ENCODE measurements around the gene HTRA3. TPM values are rescaled to one million over a fixed set of nuclear protein-coding genes. Genes with fewer than 3 reads are reported as not detected.

Gene HTRA3
- total RNA-seq, 1 donor from 2014 or later = 3.4 TPM

DNA sequence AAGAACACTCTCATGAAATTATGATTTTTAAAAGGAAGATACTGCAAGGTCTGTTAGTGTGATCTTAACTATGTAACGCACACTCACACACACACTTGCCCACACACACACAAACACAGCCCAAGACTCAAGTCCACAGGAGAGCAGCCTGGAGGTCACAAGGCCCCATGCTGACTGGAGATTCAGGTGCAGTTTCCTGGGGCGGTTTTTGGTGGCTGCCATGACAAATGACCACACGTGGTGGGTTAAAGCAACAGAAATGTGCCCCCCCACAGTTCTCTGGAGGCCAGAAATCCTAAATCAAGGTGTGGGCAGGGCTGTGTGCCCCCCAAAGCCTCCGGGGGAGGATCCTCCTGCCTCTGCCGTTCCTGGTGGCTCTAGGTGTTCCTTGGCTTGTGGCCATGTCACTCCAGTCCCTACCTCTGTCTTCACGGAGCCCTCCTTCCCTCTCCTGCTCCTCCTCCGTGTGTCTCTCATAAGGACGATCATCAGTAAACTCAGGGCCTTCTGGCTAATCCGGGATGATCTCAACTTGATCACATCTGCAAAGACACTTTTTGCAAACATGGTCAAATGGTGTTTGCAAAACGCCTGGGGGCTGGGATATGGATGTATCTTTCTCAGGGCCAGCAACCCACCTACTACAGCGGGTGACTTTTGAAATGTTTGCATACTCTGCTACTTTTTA is 9.7 kb upstream of the HTRA3 start:
- TF ChIP-seq, protein P1, sequence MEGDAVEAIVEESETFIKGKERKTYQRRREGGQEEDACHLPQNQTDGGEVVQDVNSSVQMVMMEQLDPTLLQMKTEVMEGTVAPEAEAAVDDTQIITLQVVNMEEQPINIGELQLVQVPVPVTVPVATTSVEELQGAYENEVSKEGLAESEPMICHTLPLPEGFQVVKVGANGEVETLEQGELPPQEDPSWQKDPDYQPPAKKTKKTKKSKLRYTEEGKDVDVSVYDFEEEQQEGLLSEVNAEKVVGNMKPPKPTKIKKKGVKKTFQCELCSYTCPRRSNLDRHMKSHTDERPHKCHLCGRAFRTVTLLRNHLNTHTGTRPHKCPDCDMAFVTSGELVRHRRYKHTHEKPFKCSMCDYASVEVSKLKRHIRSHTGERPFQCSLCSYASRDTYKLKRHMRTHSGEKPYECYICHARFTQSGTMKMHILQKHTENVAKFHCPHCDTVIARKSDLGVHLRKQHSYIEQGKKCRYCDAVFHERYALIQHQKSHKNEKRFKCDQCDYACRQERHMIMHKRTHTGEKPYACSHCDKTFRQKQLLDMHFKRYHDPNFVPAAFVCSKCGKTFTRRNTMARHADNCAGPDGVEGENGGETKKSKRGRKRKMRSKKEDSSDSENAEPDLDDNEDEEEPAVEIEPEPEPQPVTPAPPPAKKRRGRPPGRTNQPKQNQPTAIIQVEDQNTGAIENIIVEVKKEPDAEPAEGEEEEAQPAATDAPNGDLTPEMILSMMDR (conservative IDR thresholded peaks at IDR 0.05) = no peak
- Mint-ChIP-seq H3K27me3 (ENCODE audit: low read depth) (peaks cover 3% of the 10 kb centered on the region), H3K36me3 (ENCODE audit: low read depth) (no peaks in the 10 kb centered on the region), H3K4me1 (peaks cover 14% of the 10 kb centered on the region), H3K4me3 (no peak overlapping the region), H3K9me3 (no peaks in the 10 kb centered on the region), H3K27ac (ENCODE audit: unreplicated experiment) (no peak overlapping the region)
- DNase-seq (ENCODE audit: low read depth, low spot score) = no peak

GRCh38 chr4:8260656-8261111 is 8.9 kb upstream of the HTRA3 start:
- TF ChIP-seq, protein P1 (conservative IDR thresholded peaks at IDR 0.05) = no peak
- no peak for DNase-seq (ENCODE audit: low read depth, low spot score)

GRCh38 chr4:8261851-8262535 is 7.6 kb upstream of the HTRA3 start:
- peaks cover 17% of the 10 kb centered on the region for H3K4me1 Mint-ChIP-seq
- peaks cover 3% of the 10 kb centered on the region for H3K27me3 Mint-ChIP-seq (ENCODE audit: low read depth)
- TF ChIP-seq, protein P1 (conservative IDR thresholded peaks at IDR 0.05) = no peak
- no peak for DNase-seq (ENCODE audit: low read depth, low spot score)
- no peak overlapping the region for H3K4me3 Mint-ChIP-seq
- H3K9me3 Mint-ChIP-seq = no peaks in the 10 kb centered on the region
- H3K27ac Mint-ChIP-seq (ENCODE audit: unreplicated experiment) = no peak overlapping the region
- no peaks in the 10 kb centered on the region for H3K36me3 Mint-ChIP-seq (ENCODE audit: low read depth)

More at GRCh38 chr4:8260656-8261111, 8.9 kb upstream of the HTRA3 start:
- peaks cover 14% of the 10 kb centered on the region for H3K4me1 Mint-ChIP-seq
- H3K36me3 Mint-ChIP-seq (ENCODE audit: low read depth) = no peaks in the 10 kb centered on the region
- peaks cover 3% of the 10 kb centered on the region for H3K27me3 Mint-ChIP-seq (ENCODE audit: low read depth)
- no peak overlapping the region for H3K4me3 Mint-ChIP-seq
- H3K9me3 Mint-ChIP-seq = no peaks in the 10 kb centered on the region
- H3K27ac Mint-ChIP-seq (ENCODE audit: unreplicated experiment) = no peak overlapping the region

- TF ChIP-seq, protein P1 (conservative IDR thresholded peaks at IDR 0.05) = no peak
- Mint-ChIP-seq H3K4me3 (no peak overlapping the region), H3K36me3 (ENCODE audit: low read depth) (no peaks in the 10 kb centered on the region), H3K27me3 (ENCODE audit: low read depth) (peaks cover 3% of the 10 kb centered on the region), H3K27ac (ENCODE audit: unreplicated experiment) (no peak overlapping the region), H3K4me1 (peaks cover 17% of the 10 kb centered on the region), H3K9me3 (no peaks in the 10 kb centered on the region)
- DNase-seq (ENCODE audit: low read depth, low spot score) = no peak
Measured at GRCh38 chr4:8262637-8263322, 6.8 kb upstream of the HTRA3 start.

GRCh38 chr4:8263397-8263796 is 6.2 kb upstream of the HTRA3 start:
- no peak overlapping the region for H3K27ac Mint-ChIP-seq (ENCODE audit: unreplicated experiment)
- no peak overlapping the region for H3K4me3 Mint-ChIP-seq
- TF ChIP-seq, protein P1 (conservative IDR thresholded peaks at IDR 0.05) = no peak
- no peak for DNase-seq (ENCODE audit: low read depth, low spot score)
- H3K36me3 Mint-ChIP-seq (ENCODE audit: low read depth) = no peaks in the 10 kb centered on the region
- peaks cover 3% of the 10 kb centered on the region for H3K27me3 Mint-ChIP-seq (ENCODE audit: low read depth)
- H3K9me3 Mint-ChIP-seq = no peaks in the 10 kb centered on the region
- H3K4me1 Mint-ChIP-seq = peaks cover 17% of the 10 kb centered on the region

Data from neural crest cell (in vitro differentiated cells).